Measurements from ENCODE around the gene RHEX.

Gene RHEX

DNA sequence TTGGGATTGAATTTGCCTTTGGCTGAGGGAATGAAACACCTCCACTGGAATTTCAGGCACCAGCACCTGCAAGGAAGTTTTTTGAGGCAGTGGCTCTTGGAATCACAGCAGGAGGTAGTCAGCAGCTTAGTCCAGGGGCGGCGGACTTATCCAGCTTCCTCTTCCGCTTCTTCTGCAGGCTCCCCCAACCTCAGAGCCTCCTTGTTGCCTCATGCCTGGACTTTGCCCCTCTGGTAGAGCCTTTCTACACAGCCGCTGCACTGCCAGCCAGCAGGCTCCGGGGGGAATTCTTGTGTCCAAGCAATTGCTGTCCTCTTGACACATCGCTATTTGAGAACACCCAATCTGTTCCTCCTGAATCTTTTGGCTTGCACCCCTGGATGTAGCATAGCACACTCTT, 4.4 kb upstream of the RHEX start:
- TF ChIP-seq TAF1 (IDR thresholded peaks at IDR 0.05; ENCODE audit: borderline replicate concordance, insufficient read depth, low read length) (no peak), FOXP2 (optimal IDR thresholded peaks at IDR 0.05; ENCODE audit: borderline replicate concordance, extremely low read depth, extremely low read length, insufficient read depth) (no peak), POLR2AphosphoS5 (IDR thresholded peaks at IDR 0.05; ENCODE audit: low read depth, low read length) (no peak), SIN3A (IDR thresholded peaks at IDR 0.05; ENCODE audit: borderline replicate concordance, insufficient read depth, low read length) (no peak)
- TF ChIP-seq, protein P1, sequence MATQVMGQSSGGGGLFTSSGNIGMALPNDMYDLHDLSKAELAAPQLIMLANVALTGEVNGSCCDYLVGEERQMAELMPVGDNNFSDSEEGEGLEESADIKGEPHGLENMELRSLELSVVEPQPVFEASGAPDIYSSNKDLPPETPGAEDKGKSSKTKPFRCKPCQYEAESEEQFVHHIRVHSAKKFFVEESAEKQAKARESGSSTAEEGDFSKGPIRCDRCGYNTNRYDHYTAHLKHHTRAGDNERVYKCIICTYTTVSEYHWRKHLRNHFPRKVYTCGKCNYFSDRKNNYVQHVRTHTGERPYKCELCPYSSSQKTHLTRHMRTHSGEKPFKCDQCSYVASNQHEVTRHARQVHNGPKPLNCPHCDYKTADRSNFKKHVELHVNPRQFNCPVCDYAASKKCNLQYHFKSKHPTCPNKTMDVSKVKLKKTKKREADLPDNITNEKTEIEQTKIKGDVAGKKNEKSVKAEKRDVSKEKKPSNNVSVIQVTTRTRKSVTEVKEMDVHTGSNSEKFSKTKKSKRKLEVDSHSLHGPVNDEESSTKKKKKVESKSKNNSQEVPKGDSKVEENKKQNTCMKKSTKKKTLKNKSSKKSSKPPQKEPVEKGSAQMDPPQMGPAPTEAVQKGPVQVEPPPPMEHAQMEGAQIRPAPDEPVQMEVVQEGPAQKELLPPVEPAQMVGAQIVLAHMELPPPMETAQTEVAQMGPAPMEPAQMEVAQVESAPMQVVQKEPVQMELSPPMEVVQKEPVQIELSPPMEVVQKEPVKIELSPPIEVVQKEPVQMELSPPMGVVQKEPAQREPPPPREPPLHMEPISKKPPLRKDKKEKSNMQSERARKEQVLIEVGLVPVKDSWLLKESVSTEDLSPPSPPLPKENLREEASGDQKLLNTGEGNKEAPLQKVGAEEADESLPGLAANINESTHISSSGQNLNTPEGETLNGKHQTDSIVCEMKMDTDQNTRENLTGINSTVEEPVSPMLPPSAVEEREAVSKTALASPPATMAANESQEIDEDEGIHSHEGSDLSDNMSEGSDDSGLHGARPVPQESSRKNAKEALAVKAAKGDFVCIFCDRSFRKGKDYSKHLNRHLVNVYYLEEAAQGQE (IDR thresholded peaks at IDR 0.05; ENCODE audit: insufficient read depth in 1 of 2, low read depth in 2 of 2, low read length in 2 of 2), result no peak

DNA sequence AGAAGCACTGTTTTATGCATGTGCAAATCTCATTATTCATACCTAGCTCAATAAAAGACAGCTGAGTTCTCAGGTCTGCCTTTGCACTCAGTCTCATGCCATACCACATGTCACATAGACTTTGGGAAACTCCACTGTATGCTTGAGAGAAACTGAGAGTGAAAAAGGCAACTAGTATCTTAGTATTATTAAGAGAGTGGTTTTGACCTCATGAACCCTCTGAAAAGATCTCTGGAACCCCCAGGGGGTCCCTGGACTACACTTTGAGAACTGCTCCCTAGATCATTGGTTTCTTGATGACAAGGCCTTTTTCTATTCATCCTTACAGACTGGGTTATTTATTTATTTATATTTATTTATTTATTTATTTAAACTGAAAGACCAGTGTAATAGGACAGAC, 3.7 kb upstream of the RHEX start:
- TF ChIP-seq SIN3A (IDR thresholded peaks at IDR 0.05; ENCODE audit: borderline replicate concordance, insufficient read depth, low read length), result no peak
- no peak for TF ChIP-seq FOXP2 (optimal IDR thresholded peaks at IDR 0.05; ENCODE audit: borderline replicate concordance, extremely low read depth, extremely low read length, insufficient read depth)
- no peak for TF ChIP-seq POLR2AphosphoS5 (IDR thresholded peaks at IDR 0.05; ENCODE audit: low read depth, low read length)
- TF ChIP-seq, protein P1 (IDR thresholded peaks at IDR 0.05; ENCODE audit: insufficient read depth in 1 of 2, low read depth in 2 of 2, low read length in 2 of 2), result no peak
- TF ChIP-seq TAF1 (IDR thresholded peaks at IDR 0.05; ENCODE audit: borderline replicate concordance, insufficient read depth, low read length), result no peak

DNA sequence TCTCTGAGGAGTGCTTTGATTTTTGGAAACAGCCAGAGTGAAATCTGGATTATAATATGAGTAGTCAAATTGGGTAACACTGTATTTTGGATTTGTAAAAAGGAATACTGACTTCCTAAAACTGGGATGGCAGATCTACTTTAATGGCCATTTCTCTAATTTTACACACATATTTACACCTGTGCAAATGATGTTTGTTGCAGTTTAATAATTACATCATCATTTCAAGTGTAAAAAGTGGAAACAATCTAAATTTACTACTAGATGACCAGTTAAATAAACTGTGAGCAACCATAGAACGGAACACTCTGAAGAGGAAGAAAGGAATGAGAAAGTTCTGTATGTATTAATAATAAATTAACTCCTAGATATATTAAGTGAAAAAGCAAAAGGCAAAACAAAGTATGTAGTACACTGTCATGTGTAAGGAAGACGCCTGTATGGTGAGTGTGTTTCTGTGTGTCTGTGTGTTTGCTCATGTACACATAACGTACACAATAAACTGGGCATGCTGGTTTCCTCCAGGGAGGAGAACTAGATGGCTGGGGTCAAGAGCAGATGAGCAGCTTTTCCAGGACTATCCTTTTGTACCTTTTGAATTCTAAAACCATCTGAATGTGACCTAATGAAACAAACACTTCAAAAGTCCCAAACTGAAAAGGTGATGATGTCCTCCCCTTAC, 2.9 kb upstream of the RHEX start:
- TF ChIP-seq SIN3A (IDR thresholded peaks at IDR 0.05; ENCODE audit: borderline replicate concordance, insufficient read depth, low read length) (no peak), TAF1 (IDR thresholded peaks at IDR 0.05; ENCODE audit: borderline replicate concordance, insufficient read depth, low read length) (no peak), FOXP2 (optimal IDR thresholded peaks at IDR 0.05; ENCODE audit: borderline replicate concordance, extremely low read depth, extremely low read length, insufficient read depth) (no peak), POLR2AphosphoS5 (IDR thresholded peaks at IDR 0.05; ENCODE audit: low read depth, low read length) (no peak)
- TF ChIP-seq, protein P1 (IDR thresholded peaks at IDR 0.05; ENCODE audit: insufficient read depth in 1 of 2, low read depth in 2 of 2, low read length in 2 of 2), result no peak

DNA sequence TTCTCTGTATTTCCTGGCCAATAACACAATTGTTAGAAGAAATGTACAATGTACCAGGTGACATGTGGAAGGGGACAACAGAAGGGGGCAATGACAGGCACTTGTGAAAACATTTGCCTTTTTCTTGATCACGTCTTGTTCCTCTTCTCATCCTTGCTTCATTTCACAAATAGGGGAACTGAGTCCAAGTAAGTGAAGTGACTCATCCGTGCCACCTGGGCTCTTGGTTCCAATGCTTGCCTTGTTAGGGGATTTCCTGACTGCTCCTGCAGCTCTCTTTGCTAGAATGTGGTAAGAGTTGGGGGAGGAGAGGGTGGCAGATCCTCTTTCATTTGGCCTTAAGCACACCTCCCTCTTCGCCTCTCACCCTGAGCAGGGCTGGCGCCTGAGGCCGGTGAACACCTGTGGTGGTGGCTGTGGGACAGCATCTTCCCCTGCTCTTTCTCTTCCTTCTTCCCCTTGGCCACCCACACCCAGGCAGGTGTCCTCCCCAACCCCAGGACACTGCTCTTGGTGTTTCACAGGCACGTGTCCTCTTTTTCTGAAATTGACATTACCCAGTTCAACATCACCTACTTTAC, 2.2 kb upstream of the RHEX start:
- TF ChIP-seq, protein P1 (IDR thresholded peaks at IDR 0.05; ENCODE audit: insufficient read depth in 1 of 2, low read depth in 2 of 2, low read length in 2 of 2), result no peak
- no peak for TF ChIP-seq POLR2AphosphoS5 (IDR thresholded peaks at IDR 0.05; ENCODE audit: low read depth, low read length)
